Neural cell (in vitro differentiated cells): ENCODE data around the gene SLC9A7. TPM values are rescaled to one million over a fixed set of nuclear protein-coding genes. Genes with fewer than 3 reads are reported as not detected.

Source experiments
- H2AFZ ChIP-seq: fragments of 200-600, 300-800 bp; sonication (generic), shearing (Covaris generic); 2 replicates; pipeline ENCODE4 v1.6.0; 2014; ENCODE audit warnings: low read depth, mild to moderate bottlenecking, antibody characterized with exemption, low read length, moderate library complexity
- H3F3A ChIP-seq: fragments of 200-600 bp; shearing (Covaris generic); 2 replicates; pipeline ENCODE4 v1.6.1; 2016; ENCODE audit warnings: mild to moderate bottlenecking, moderate library complexity, mixed read lengths, antibody characterized with exemption, low read length; ENCODE audit not compliant: insufficient read depth, poor library complexity, severe bottlenecking
- H3K27ac ChIP-seq: fragments of 200-600, 300-800 bp; sonication (generic), shearing (Covaris generic); 2 replicates; pipeline ENCODE4 v1.5.1; 2014; ENCODE audit warnings: mild to moderate bottlenecking, low read length, moderate library complexity
- H3K27me3 ChIP-seq: fragments of 300-800, 200-600 bp; sonication (generic), shearing (Covaris generic); 2 replicates; pipeline ENCODE4 v1.6.0; 2014; ENCODE audit warnings: mild to moderate bottlenecking, low read depth, low read length, moderate library complexity; ENCODE audit not compliant: insufficient read depth
- H3K36me3 ChIP-seq: fragments of 300-800, 200-600 bp; sonication (generic), shearing (Covaris generic); 2 replicates; pipeline ENCODE4 v1.5.1; 2014; ENCODE audit warnings: mild to moderate bottlenecking, antibody characterized with exemption, low read length, moderate library complexity; ENCODE audit not compliant: insufficient read depth
- H3K4me2 ChIP-seq: fragments of 300-800, 200-600 bp; sonication (generic), shearing (Covaris generic); 2 replicates; pipeline ENCODE4 v1.6.0; 2014; ENCODE audit warnings: mild to moderate bottlenecking, low read length
- H3K4me3 ChIP-seq: fragments of 300-800, 200-600 bp; sonication (generic), shearing (Covaris generic); 2 replicates; pipeline ENCODE4 v1.5.1; 2014; ENCODE audit warnings: mild to moderate bottlenecking, low read length, moderate library complexity
- H3K79me2 ChIP-seq: fragments of 200-600 bp; shearing (Covaris generic); replicated peaks from 2 replicates; pipeline ENCODE4 v1.6.0; 2014; ENCODE audit warnings: mild to moderate bottlenecking, low read length, moderate library complexity; ENCODE audit not compliant: insufficient read depth
- H3K9ac ChIP-seq: fragments of 300-800, 200-600 bp; sonication (generic), shearing (Covaris generic); 2 replicates; pipeline ENCODE4 v1.6.1; 2016; ENCODE audit warnings: mild to moderate bottlenecking, low read length, mixed read lengths
- H3K9me2 ChIP-seq: fragments of 200-600 bp; shearing (Covaris generic); 2 replicates; pipeline ENCODE4 v1.6.1; 2016; ENCODE audit warnings: mild to moderate bottlenecking, low read length, mixed read lengths; ENCODE audit not compliant: insufficient read depth
- H3K9me3 ChIP-seq: fragments of 200-600, 300-800 bp; sonication (generic), shearing (Covaris generic); 2 replicates; pipeline ENCODE4 v1.6.1; 2016; ENCODE audit warnings: mild to moderate bottlenecking, mixed run types, low read length, moderate library complexity, mixed read lengths
- H4K20me1 ChIP-seq: fragments of 200-600 bp; shearing (Covaris generic); 2 replicates; pipeline ENCODE4 v1.6.1; 2016; ENCODE audit warnings: mild to moderate bottlenecking, mixed run types; ENCODE audit not compliant: insufficient read depth
- EP300 ChIP-seq: fragments of 450-650 bp; conservative IDR thresholded peaks from 2 replicates; pipeline ENCODE4 v1.6.1; 2014; ENCODE audit warnings: antibody characterized with exemption, mild to moderate bottlenecking, moderate library complexity; ENCODE audit not compliant: poor library complexity, severe bottlenecking
- EZH2 ChIP-seq: fragments of 200-600, 300-800 bp; shearing (Covaris generic), sonication (generic); IDR thresholded peaks from 2 replicates; pipeline ENCODE4 v1.6.1; 2014; ENCODE audit warnings: antibody characterized with exemption, low read length, borderline replicate concordance, mild to moderate bottlenecking; ENCODE audit not compliant: insufficient read depth, poor library complexity, severe bottlenecking
- MXI1 ChIP-seq: fragments of 450-650 bp; conservative IDR thresholded peaks from 2 replicates; pipeline ENCODE4 v1.6.1; 2014; ENCODE audit warnings: antibody characterized with exemption, mild to moderate bottlenecking; ENCODE audit not compliant: poor library complexity, severe bottlenecking
- POLR2AphosphoS5 ChIP-seq: IDR thresholded peaks from 2 replicates; pipeline ENCODE4 v1.6.1; 2012
- RAD21 ChIP-seq: fragments of 450-650 bp; conservative IDR thresholded peaks from 2 replicates; pipeline ENCODE4 v1.6.1; 2014; ENCODE audit warnings: antibody characterized with exemption, mild to moderate bottlenecking, moderate library complexity
- SMC3 ChIP-seq: fragments of 450-650 bp; conservative IDR thresholded peaks from 2 replicates; pipeline ENCODE4 v1.6.1; 2014; ENCODE audit warnings: antibody characterized with exemption, mild to moderate bottlenecking, moderate library complexity; ENCODE audit not compliant: poor library complexity
- TAF1 ChIP-seq: IDR thresholded peaks from 2 replicates; pipeline ENCODE4 v1.6.1; 2012; ENCODE audit warnings: low read depth
- polyA plus RNA-seq: library from polyadenylated mRNA; depleted of rRNA; stranded (reverse); fragments of >200 nt; gene quantifications from 2 replicates; pipeline ENCODE4 v1.2.3, GENCODE V29; 2014
- TF ChIP-seq, protein P1 (sequence below): fragments of 450-650 bp; IDR thresholded peaks from 2 replicates; pipeline ENCODE4 v1.5.1; 2014; ENCODE audit warnings: antibody characterized with exemption, mild to moderate bottlenecking, moderate library complexity; ENCODE audit not compliant: poor library complexity, severe bottlenecking
- TF ChIP-seq, protein P2 (sequence below): IDR thresholded peaks from 2 replicates; pipeline ENCODE4 v1.6.1; 2012; ENCODE audit warnings: borderline replicate concordance

Gene SLC9A7
- polyA plus RNA-seq, 1 donor from 2014 or later = 12.1 TPM

DNA sequence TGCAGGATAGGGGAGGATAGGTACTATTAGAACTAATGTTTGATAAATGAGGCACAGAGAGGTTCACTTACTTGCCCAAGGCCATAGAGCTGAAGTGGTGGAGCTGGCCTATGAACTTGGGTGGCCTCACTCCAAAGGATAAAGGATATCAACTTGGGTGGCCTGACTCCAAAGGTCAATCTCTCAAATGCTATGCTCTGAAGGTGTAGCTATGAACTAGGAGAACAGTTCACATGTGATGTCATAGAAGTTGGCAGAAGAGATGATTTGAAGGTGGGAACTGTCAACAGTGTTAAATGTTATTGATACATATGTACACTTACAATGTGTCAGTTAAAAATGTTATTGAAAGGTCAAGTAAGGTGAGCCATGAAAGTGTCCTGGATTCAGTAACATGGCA lies 191.5 kb downstream of the SLC9A7 start:
- Histone ChIP-seq H3F3A (no peaks in the 10 kb centered on the region), H3K79me2 (no peaks in the 10 kb centered on the region), H3K27ac (no peak overlapping the region), H3K4me2 (no peak overlapping the region), H3K4me3 (no peak overlapping the region), H3K36me3 (no peaks in the 10 kb centered on the region), H4K20me1 (no peaks in the 10 kb centered on the region), H3K27me3 (no peaks in the 10 kb centered on the region), H3K9ac (no peak overlapping the region), H3K9me3 (no peaks in the 10 kb centered on the region), H3K9me2 (no peaks in the 10 kb centered on the region), H2AFZ (no peak overlapping the region)
- TF ChIP-seq RAD21 (no peak), POLR2AphosphoS5 (no peak), MXI1 (no peak), EZH2 (no peak), SMC3 (no peak), TAF1 (no peak), EP300 (no peak)
- TF ChIP-seq, protein P1, sequence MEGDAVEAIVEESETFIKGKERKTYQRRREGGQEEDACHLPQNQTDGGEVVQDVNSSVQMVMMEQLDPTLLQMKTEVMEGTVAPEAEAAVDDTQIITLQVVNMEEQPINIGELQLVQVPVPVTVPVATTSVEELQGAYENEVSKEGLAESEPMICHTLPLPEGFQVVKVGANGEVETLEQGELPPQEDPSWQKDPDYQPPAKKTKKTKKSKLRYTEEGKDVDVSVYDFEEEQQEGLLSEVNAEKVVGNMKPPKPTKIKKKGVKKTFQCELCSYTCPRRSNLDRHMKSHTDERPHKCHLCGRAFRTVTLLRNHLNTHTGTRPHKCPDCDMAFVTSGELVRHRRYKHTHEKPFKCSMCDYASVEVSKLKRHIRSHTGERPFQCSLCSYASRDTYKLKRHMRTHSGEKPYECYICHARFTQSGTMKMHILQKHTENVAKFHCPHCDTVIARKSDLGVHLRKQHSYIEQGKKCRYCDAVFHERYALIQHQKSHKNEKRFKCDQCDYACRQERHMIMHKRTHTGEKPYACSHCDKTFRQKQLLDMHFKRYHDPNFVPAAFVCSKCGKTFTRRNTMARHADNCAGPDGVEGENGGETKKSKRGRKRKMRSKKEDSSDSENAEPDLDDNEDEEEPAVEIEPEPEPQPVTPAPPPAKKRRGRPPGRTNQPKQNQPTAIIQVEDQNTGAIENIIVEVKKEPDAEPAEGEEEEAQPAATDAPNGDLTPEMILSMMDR = no peak
- TF ChIP-seq, protein P2, sequence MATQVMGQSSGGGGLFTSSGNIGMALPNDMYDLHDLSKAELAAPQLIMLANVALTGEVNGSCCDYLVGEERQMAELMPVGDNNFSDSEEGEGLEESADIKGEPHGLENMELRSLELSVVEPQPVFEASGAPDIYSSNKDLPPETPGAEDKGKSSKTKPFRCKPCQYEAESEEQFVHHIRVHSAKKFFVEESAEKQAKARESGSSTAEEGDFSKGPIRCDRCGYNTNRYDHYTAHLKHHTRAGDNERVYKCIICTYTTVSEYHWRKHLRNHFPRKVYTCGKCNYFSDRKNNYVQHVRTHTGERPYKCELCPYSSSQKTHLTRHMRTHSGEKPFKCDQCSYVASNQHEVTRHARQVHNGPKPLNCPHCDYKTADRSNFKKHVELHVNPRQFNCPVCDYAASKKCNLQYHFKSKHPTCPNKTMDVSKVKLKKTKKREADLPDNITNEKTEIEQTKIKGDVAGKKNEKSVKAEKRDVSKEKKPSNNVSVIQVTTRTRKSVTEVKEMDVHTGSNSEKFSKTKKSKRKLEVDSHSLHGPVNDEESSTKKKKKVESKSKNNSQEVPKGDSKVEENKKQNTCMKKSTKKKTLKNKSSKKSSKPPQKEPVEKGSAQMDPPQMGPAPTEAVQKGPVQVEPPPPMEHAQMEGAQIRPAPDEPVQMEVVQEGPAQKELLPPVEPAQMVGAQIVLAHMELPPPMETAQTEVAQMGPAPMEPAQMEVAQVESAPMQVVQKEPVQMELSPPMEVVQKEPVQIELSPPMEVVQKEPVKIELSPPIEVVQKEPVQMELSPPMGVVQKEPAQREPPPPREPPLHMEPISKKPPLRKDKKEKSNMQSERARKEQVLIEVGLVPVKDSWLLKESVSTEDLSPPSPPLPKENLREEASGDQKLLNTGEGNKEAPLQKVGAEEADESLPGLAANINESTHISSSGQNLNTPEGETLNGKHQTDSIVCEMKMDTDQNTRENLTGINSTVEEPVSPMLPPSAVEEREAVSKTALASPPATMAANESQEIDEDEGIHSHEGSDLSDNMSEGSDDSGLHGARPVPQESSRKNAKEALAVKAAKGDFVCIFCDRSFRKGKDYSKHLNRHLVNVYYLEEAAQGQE = no peak

DNA sequence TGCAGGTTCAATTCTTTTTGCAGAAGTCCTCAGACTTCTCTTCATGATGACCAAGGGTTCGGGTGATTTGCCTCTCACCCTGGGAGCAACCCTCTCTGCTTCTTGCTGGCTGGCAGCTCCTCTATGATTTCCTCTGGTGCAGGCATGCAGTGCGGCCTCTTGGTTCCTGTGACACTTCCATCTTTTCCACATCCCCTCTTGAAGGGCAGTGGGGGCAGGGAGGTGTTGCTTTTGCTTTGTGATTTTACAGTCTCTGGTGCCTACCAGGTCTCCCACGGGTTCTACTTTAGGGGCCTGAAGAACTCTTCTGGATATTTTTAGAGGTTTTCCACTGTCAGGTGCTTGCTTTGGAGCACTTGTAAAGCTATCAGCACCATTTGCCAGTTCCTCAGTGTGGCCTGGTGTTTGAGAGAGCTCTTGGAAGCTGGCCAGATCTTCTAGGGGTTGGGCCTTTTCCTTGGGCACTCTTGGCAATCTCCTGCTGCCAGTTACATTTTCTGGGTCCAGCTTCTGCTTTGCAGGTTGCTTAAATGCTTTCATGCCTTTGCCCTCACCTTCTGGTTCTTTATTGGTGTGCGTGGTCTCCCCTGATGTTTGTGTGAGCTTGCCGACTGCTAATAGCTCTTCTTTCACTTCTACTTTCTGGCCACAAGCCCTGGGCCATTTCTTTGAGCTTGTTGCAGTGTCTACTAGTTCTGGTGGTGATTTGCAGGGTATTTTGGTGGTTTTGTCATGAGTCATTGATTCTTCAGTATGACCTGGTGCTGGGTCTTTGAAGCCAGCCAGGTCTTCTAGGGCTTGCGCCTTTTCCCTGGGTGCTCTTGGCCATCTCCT lies 196.9 kb downstream of the SLC9A7 start:
- Histone ChIP-seq H3K27me3 (no peaks in the 10 kb centered on the region), H3K9ac (no peak overlapping the region), H3K27ac (no peak overlapping the region), H3K79me2 (no peaks in the 10 kb centered on the region), H3K4me2 (no peak overlapping the region), H3K9me3 (no peaks in the 10 kb centered on the region), H3K9me2 (no peaks in the 10 kb centered on the region), H3K36me3 (no peaks in the 10 kb centered on the region), H3F3A (no peaks in the 10 kb centered on the region), H2AFZ (no peak overlapping the region), H3K4me3 (no peak overlapping the region), H4K20me1 (no peaks in the 10 kb centered on the region)
- TF ChIP-seq RAD21 (no peak), EZH2 (no peak), SMC3 (no peak), MXI1 (no peak), EP300 (no peak), TAF1 (no peak), POLR2AphosphoS5 (no peak)
- TF ChIP-seq, protein P1 = no peak
- TF ChIP-seq, protein P2 = no peak
